K562 treated with DMSO at 1 percent for 4 hours (cell line): ENCODE data around the gene NCF1. TPM values are rescaled to one million over a fixed set of nuclear protein-coding genes. Genes with fewer than 3 reads are reported as not detected.

ENCODE experiments used
- total RNA-seq: library from RNA; unstranded; fragments of 300-600 nt; gene quantifications from 2 replicates; pipeline ENCODE4 v1.2.3, GENCODE V29; 2022; ENCODE audit not compliant: insufficient read depth

NCF1 gene
- total RNA-seq, result 0.99 and 2.1 TPM in 2 replicates

GRCh38 chr7:74773760-74774750, at the start of gene NCF1:
Gene NCF1, plus strand, starts transcription at chr7:74774011. Its CDS starts 21 bp downstream, at chr7:74774032.

Other genes starting within 250 kb of the NCF1 start
- 51.5 and 65.3 TPM in 2 replicates for gene GTF2I, start 116.3 kb upstream of the NCF1 start, total RNA-seq
- 6.4 and 13.3 TPM in 2 replicates for gene GTF2IRD2, start 77.6 kb downstream of the NCF1 start, total RNA-seq
- gene CASTOR2, start 190.7 kb downstream of the NCF1 start, total RNA-seq, result 7.8 and 8.1 TPM in 2 replicates